ENCODE data around the gene NEUROG3.
"Not testable (repeated sequence)": the region's sequence is repeated elsewhere in the genome, so short reads cannot be mapped to it uniquely, and the experiment has no call there.

NEUROG3 gene

DNA sequence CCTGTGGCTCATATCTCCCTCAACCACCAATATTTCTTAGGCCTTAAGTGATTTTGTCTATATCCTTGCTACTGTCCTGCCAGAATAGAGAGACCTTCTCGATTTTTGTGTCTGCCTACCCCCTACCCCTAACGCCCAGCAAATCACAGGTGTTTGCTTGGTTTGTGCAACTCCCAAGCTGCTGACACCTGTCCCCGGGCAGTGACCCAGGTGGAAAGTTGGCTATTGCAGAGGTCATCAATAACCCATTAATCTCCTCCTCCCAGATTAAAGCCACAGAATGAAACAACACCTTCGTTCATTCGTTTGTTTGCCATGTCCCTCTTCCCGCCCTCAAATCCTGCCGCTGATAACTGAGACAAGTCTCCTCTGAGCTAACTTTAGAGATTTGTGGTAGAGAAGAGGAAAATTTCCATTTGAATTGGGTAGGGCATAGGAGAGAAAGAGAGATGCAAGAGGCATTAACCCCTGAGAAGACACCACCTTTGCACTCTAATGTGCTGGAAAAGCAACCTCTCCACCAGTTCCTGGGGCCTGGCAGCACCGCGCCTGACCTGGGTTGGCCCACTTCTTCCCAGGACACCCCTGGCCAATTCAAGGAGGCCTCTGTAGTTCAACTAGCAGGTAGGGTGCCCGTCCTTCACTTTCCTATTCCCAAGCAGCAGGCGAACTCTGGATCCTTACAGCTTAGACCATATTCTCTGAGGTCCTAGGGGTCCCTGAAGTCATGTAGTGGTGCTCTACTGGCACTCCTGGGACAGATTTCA is 3.0 kb downstream of the NEUROG3 start:
- DNase-seq = no peak

DNA sequence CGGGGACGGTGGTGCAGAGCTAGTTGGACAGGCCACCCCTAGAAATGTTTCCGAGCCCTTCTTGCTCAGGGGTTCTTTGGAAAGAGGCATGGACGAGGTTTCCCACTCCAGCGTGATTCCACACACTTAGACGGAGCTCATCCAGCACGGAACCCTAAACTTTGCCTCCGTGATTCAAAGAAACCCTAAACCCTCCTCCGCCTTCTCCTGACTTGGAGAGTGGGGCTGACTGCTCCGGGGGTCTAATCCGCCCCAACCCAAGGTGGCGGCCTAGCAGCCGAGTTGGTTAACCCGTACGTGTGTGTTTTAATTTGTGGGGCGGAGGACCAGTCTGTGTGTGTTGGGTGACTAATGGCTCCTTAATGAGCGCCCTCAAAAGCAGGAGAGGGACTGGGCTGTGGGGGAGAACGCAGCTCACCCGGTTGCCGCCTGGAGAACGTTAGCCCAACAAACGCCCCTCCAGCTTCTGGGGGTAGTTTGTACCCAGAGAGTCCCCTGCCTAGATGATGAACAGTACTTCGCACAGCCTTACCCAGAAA is 3.8 kb downstream of the NEUROG3 start:
- no peak for DNase-seq

DNA sequence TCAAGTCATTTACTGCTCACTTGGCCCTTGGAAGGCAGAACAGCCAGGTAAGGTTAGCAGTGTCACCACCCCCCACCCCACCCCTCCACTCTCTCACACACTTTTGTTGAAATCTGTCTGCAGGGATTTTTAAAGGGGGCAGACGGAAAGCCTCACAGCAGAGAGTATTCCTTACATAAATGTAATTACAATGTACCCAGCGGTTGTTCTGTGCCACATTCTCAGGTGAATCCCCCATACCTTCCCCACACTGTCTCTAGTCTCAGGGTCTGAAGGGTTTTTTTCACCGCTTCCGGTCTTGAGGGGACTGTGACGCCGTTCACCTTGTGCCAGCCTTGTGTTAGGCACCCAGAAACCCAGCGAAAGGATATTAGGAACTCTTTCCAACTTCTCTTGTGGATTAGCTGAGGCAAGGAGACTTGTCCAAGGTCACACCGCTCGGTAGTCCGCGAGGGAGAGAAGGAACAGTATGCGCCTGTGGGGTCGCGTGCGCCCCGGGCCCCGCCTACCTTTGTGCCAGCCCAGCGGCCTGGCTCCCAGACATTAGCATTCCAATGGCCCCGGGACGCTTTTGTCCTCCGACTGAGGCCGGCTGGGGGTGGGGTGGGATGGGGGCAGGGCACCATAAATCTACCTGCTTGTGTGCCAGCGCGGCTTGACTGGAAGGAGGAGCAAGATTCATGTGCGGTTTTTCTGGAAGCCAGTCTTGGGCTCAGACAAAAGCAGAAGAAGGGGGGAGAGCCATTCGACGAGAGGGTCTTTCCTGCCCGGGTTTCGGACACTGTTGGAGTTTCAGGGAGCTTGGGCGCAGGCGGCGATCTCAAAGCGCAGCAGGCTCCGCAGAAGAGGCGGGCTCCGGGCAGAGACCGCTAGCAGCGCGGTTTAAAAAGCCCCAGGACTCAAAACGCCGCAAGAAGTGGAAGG is 4.5 kb downstream of the NEUROG3 start:
- DNase-seq = no peak

DNA sequence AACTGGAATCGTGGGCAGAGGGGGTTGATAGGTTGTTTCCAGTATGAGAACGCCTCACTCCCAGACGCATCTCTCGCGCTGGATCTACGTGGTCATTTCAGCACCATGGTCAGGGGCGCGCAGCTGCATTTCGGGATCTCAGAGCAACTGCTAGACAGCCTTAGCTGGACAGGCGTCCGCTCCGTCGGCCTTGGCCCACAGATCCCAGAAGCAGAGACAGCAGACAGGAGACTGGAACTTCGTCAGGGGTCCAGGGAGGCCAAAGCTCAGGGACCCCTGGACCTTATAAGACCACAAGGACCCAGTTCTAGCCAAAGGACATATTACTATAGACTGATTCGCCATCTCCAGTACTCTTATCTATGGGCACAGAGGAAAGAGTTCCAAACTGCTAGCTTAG is 5.3 kb downstream of the NEUROG3 start:
- DNase-seq = peak; percentile 14

DNA sequence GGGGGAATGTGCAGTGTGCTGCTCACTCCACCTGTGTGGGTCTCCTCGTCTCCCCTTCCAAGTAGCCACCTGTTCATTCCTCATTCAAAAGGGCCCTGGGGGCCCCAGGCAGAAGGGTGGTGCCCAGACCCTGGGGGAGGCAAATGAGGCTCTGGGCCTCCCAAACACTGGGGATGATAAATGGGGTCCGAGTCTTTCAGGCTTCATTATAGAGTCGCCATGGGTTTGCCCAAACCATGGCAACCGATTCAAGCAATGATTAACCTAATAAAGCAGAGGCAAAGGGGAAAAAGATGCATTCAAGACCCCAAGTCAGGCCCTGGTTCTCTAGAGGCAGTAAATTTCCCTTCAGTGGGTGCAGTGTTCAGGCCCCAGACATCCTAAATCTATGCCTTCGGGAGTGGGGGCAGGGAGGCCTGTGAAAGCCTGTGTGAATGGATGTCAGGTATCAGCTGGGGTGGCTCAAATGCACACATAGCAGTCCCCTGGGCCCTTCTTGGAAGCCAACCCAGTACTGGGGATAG is 10.4 kb downstream of the NEUROG3 start:
- no peak for DNase-seq

DNA sequence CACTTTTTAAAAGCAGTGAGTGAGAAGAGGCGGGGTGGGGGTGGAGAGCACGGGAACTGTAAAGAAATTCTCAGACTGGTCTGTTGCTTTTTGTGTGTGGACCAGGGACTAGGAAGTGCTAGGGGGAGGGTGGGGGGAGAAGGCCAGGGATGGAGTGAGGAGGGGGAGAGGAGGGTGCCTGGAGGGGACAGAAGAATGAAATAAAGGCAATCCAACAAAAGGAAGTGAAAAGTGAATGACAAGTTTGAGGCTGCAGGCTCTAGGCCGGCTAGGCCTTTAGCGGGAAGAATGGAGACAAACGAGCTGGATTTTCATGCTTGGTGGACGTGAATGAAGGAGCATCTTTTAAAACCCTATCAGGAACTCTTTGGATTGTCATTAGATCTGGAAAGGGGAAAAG is 13.7 kb downstream of the NEUROG3 start:
- DNase-seq = no peak

DNA sequence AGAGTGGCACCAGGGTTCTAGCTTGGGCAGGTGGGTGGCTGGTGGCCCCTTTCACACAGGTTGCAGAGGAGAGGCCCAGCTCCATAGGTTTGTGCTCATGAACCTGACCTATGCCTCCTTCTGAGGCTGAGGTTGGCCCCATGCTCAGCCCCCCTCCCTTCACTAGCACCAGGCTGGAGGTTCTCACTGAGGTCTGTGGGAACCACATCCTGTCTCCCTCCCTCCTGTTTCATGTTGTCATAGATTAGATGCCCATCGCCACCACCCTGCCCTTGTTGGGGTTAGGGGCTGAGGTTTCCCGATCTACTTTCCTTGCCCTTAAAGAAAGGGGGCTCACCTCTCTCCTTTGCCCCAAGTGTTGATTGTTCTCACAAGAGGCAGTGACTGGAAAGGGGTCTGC is 14.7 kb downstream of the NEUROG3 start:
- peak; percentile 35 for DNase-seq

DNA sequence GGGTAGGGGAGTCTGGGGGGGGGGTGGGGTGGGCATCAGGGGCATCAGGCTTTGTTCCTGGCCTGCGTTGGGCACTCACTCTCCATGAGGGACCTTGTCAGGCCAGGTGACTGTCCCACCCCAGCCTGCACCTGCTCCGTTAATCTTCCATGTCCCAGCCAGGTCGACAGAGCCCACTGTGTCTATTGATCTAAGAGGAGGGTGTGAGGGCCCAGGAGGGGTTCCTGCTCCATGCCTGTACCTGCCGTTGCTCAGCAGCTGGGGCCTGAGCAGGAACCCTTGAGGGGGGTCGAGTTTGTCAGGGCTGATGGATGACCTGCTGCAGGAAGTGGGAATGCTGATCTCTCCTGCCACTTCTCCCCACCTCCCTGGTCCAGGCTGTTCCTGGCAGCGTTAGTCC is 18.6 kb downstream of the NEUROG3 start:
- DNase-seq = no peak

DNA sequence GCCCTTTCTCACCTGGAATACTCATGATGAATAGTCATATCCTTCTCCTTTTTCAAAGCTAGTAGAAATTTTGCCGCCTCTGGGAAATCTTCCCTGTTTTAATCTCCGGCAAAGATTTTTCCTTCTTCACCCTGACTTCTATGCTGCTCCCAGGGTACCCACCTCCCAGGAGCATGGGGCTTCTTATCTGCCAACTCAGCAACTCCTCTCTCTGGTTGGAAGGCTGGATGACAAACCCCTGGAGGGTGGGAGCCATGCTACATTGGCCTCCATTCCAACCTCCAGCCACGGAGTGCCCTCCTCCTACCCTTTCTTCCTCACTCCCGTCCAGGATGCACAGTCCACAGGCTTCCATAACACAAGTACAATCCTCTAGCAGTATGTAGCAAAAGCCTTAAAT is 19.9 kb downstream of the NEUROG3 start:
- no peak for DNase-seq

DNA sequence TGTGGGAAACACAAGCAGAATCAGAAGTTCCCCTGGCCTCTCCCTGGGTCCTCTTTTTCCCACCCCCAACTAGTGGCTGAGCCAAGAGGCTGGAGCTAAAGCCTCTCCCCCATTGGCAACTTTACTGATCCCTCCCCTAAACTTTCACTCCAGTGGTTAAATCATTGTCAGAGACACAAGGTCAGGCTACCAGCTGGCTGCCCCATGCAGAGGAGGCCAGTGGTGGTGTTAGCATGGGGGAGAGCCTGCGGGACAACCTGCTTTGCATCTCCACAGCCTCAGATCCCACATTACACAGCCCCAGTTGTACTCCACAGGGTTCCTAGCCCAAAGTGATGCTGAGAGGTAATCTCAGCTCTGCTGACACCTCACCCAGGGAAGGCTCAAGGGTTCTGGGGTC is 21.0 kb downstream of the NEUROG3 start:
- DNase-seq = no peak

DNA sequence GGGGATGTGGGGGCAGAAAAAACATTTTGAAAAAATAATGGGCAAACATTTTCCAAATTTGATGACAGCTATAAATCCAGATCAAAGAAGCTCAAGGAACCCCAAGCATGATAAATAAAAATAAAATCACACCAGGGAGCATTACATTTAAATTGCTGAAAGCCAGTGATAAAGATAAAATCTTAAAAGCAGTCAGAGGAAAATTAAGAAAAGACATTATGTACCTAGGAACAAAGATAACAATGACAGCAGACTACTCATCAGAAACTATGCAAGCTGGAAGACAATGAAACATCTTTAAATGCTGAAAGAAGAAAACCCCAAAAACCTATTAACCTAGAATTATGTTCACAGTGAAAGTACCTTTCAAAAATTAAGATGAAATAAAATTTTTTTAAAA is 23.3 kb downstream of the NEUROG3 start:
- no peak for DNase-seq

DNA sequence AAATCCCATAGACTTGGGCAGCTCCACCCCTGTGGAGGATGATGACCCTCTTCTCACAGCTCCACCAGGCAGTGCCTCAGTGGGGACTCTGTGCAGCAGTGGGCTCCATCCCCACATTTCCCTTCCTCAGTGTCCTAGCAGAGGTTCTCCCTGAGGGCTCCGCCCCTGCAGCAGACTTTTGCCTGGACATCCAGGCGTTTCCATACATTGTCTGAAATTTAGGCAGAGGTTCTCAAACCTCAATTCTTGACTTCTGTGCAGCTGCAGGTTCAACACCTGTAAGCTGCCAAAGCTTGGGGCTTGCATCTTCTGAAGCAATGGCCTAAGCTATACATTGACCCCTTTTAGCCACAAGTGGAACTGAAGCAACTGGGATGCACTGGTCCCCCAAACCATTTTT is 31.8 kb downstream of the NEUROG3 start:
- DNase-seq = no peak

DNA sequence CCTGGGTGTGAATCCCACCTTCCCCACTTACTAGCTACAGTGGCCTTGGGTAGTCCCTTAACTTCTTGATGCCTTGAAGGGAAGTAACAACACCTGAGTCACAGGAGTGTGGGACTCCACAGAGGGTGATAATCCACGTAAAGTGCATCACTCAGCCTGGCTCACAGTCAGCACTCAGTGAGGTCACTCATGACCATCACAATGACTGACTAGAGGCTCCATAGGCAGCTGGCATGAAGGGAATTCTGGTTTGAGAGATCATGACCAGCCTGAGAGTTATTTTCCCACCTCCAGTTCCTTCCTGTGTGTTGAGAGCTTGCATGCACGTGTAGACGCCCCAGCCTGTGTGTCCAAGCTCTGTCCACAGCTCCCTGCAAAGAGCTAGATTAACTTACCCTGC is 34.8 kb downstream of the NEUROG3 start:
- DNase-seq = no peak

DNA sequence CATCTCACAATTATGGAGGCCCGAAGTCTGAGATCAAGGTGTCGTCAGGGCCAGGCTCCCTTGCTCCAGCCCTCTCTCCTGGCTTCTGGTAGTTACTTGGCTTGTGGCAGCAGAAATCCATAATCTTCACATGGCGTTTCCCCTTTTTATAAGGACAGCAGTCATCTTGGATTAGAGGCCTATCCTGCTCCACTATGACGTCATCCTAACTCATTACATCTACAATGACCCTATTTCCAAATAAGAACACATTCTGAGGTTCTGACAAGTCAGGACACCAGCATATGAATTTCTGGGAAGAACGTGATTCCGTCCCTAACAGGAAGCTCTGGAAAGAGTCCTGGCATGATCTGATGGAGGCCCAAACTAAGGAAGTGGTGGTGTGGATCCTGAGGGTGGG is 35.8 kb downstream of the NEUROG3 start:
- no peak for DNase-seq

DNA sequence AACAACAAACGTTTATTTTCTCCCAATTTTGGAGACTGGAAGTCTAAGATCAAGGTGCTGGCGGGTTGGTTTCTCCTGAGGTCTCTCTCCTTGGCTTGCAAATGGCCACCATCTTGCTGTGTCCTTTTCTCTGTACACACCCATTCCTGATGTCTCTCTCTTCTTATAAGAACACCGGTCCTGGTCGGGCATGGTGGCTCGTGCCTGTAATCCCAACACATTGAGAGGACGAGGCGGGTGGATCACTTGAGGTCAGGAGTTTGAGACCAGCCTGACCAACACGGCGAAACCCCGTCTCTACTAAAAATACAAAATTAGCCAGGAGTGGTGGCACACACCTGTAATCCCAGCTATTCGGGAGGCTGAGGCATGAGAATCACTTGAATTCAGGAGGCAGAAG is 36.7 kb downstream of the NEUROG3 start:
- not testable (repeated sequence) for DNase-seq

DNA sequence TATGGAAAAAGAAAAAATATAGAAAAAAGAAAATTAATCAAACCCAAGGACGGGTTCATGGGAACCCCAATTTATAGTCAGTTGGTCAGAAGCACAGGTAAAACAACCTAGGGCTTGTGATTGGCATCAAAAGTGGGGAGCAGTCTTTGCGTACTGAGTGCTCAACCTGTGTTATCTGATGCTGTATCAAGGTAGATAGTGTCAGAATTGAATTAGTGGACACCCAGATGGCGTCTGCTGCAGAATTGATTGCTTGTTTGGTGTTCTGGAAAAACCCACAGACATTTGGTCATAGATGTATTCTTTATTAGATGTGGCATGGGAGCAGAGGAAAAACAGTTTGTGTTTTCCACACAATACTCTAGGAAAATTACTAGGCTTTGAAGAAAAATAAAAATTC is 39.6 kb downstream of the NEUROG3 start:
- no peak for DNase-seq

DNA sequence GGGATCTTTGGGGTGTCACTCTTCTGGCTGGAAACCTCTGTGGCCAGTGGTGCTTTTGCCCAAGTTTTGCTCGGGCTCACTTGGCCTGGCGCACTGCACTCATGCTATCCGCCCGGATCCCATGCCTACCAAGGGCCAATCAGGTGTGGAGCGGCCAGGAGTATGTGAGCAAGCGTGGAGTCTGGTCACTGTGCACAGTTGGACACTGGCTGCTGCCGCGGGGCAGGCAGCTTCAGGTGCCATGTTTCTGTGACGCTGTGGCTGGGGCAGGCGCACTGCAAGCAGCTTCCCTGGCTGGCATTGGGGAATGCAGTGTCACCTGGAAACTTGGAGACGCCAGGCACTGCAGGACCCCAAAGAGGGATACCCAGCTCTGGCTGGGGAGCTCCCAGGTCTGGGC is 45.3 kb downstream of the NEUROG3 start:
- DNase-seq = no peak
